Renal pelvis (tissue), 4 donors: ENCODE measurements around the gene EIF3L. TPM values are rescaled to one million over a fixed set of nuclear protein-coding genes. Genes with fewer than 3 reads are reported as not detected.
A peak's percentile ranks its signal among the peaks of the same experiment; 100 is the strongest.

Source experiments
- DNase-seq: peaks from one replicate; pipeline ENCODE4 v3.0.0-alpha.2; 2013
- polyA plus RNA-seq, 3 donors: library from polyadenylated mRNA; unstranded; fragments of 120-200 nt; gene quantifications; one replicate each; pipeline ENCODE4 v1.2.1, GENCODE V29; 2013; ENCODE audit not compliant: insufficient read length in 3 of 3

Gene EIF3L
- polyA plus RNA-seq, 3 donors = 860 to 1,060 (median 996) TPM

GRCh38 chr22:37923927-37924326, 74.7 kb downstream of the EIF3L start:
- no peak for DNase-seq

- no peak for DNase-seq
Observed at GRCh38 chr22:37924386-37925065, 75.3 kb downstream of the EIF3L start.

- DNase-seq = peak; percentile 73
Observed at GRCh38 chr22:37925330-37925729, 76.1 kb downstream of the EIF3L start.

GRCh38 chr22:37925767-37926166, 76.5 kb downstream of the EIF3L start:
- DNase-seq = no peak

GRCh38 chr22:37926358-37926757, 77.1 kb downstream of the EIF3L start:
- no peak for DNase-seq

- DNase-seq = no peak
Observed at GRCh38 chr22:37926771-37927636, 77.8 kb downstream of the EIF3L start.

- DNase-seq = no peak
Observed at GRCh38 chr22:37927637-37927936, 78.4 kb downstream of the EIF3L start.

GRCh38 chr22:37929390-37929789, 80.2 kb downstream of the EIF3L start:
- DNase-seq = no peak

- DNase-seq = no peak
Observed at GRCh38 chr22:37930270-37930951, 81.2 kb downstream of the EIF3L start.

- DNase-seq = no peak
Observed at GRCh38 chr22:37930952-37931440, 81.8 kb downstream of the EIF3L start.

GRCh38 chr22:37931893-37932389, 82.7 kb downstream of the EIF3L start:
- no peak for DNase-seq

GRCh38 chr22:37932401-37932800, 83.2 kb downstream of the EIF3L start:
- no peak for DNase-seq

- no peak for DNase-seq
Observed at GRCh38 chr22:37932821-37933578, 83.8 kb downstream of the EIF3L start.

GRCh38 chr22:37933711-37934376, 84.6 kb downstream of the EIF3L start:
- peak; percentile 84 for DNase-seq

Other genes with a start within 250 kb of the EIF3L start
- gene GGA1, start 240.6 kb upstream of the EIF3L start, polyA plus RNA-seq = 10 to 100 TPM; 51.2 to 84.9 (median 79.6) TPM
- 10 to 100 TPM; 18.1 to 19.7 (median 19.5) TPM for gene SH3BP1, start 209.8 kb upstream of the EIF3L start, polyA plus RNA-seq
- 10 to 100 TPM; 14.5 to 19.8 (median 19.0) TPM for gene PDXP, start 190.7 kb upstream of the EIF3L start, polyA plus RNA-seq
- 100 to 1,000 TPM; 374 to 538 (median 428) TPM for gene LGALS1, start 173.8 kb upstream of the EIF3L start, polyA plus RNA-seq
- gene NOL12, start 163.1 kb upstream of the EIF3L start, polyA plus RNA-seq = 10 to 100 TPM; 21.2 to 23.2 (median 22.4) TPM
- gene TRIOBP, start 152.4 kb upstream of the EIF3L start, polyA plus RNA-seq = 10 to 100 TPM; 65.9 to 85.7 (median 77.1) TPM
- gene GCAT, start 41.5 kb upstream of the EIF3L start, polyA plus RNA-seq = 10 to 100 TPM; 17.0 to 17.9 (median 17.3) TPM
- gene GALR3, start 26.0 kb upstream of the EIF3L start, polyA plus RNA-seq = not detected
- gene ANKRD54, start 5.1 kb upstream of the EIF3L start, polyA plus RNA-seq = 10 to 100 TPM; 26.7 to 31.8 (median 29.7) TPM
- 10 to 100 TPM; 28.7 to 36.9 (median 30.8) TPM for gene MICALL1, start 56.9 kb downstream of the EIF3L start, polyA plus RNA-seq
- 1 to 10 TPM; 6.4 to 7.0 (median 6.8) TPM for gene C22orf23, start 104.2 kb downstream of the EIF3L start, polyA plus RNA-seq
- gene POLR2F, start 104.3 kb downstream of the EIF3L start, polyA plus RNA-seq = 10 to 100 TPM; 63.5 to 87.3 (median 71.1) TPM
- 1 to 10 TPM; 1.4 to 2.3 (median 1.5) TPM for gene SOX10, start 135.1 kb downstream of the EIF3L start, polyA plus RNA-seq
- gene PICK1, start 208.0 kb downstream of the EIF3L start, polyA plus RNA-seq = 10 to 100 TPM; 34.8 to 43.7 (median 41.9) TPM
- 1 to 10 TPM; 1.6 to 3.0 (median 2.1) TPM for gene SLC16A8, start 234.8 kb downstream of the EIF3L start, polyA plus RNA-seq